Activated CD4-positive, alpha-beta T cell treated with anti-CD3 and anti-CD28 coated beads, Interleukin-2, amount 50 U/mL, for 48 hours (primary cell): ENCODE data around the gene ZNRF3.
A peak's percentile ranks its signal among the peaks of the same experiment; 100 is the strongest.
"Not testable (repeated sequence)": the region's sequence is repeated elsewhere in the genome, so short reads cannot be mapped to it uniquely, and the experiment has no call there.

ENCODE experiments used
- DNase-seq, 2 experiments: peaks; one replicate each; pipeline ENCODE4 v3.0.0-alpha.2; 2020

Gene ZNRF3

DNA sequence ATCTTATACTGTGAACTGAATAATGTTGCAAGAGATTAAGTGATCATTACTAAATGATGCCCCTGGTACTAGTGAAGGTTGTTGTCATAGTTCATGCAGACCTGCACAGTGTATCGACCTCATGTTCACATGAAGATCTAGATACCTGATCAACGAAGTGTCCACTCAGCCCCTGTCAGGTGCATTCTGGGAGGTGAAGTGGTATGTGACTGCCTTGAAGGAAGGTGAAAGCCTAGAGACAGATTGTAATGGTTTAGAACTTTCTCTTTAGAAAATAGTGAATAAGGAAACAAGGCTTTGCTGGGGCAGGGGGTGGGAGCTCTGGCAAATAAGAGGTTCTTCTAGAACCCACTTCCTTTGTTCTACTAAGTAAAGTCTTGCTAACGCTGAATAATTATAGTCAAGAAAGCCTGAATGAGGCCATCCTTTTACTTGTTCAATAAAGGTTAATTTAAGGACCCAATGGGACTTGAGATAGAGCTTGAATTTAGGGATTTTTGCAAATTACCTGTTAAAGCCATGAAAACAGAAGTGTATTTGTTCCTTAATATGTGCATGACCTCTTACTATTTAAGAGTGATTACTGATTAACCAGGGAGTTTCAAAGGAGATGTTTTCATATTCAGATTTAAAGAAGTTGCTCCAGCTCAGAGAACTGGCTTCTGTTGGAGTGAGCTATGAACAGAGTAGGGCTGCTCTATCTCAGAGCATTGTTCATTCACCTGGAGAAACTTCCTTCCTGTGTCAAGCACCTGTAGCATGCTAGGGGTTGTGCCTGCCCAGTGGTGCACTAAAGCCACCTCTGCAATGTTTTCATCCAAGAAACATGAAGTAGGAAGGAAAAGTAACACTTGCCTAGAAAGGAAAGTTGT is 132.9 kb downstream of the ZNRF3 start:
- no peak for DNase-seq

- DNase-seq, result no peak
These were observed 135.2 kb downstream of the ZNRF3 start for GRCh38 chr22:29018293-29019189.

DNA sequence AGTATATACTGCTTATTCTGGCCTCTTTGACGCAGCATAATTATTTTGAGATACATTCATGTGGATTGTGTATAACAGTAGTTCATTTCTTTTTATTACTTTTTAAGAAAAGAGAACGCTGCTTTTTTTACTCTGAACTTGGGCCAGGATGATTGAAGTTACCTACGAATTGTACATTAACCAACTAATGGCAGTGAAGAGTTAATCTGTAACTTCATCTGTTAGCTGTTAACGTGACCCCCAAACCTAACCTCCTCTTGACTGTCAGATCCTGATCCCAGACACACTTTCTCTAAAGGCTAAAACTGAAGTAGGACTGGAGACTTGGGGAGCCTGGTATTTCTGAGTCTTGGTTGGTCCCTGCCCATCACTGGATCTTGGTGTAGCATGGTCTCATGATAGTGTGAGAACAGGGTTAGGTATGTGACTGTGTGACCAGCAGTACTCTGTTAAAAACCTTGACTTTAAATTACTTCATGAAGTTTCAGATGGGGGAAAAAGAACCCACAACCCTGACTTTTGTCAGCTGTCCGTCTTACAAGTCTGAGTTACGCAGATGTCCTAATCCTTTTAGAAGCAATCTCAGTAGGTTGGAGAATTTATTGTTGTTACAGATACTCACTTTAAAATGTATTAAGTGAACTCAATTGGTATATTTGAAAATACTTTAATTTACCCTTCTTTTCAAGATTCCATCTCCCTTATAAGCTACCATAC is 138.9 kb downstream of the ZNRF3 start:
- DNase-seq, result no peak

DNA sequence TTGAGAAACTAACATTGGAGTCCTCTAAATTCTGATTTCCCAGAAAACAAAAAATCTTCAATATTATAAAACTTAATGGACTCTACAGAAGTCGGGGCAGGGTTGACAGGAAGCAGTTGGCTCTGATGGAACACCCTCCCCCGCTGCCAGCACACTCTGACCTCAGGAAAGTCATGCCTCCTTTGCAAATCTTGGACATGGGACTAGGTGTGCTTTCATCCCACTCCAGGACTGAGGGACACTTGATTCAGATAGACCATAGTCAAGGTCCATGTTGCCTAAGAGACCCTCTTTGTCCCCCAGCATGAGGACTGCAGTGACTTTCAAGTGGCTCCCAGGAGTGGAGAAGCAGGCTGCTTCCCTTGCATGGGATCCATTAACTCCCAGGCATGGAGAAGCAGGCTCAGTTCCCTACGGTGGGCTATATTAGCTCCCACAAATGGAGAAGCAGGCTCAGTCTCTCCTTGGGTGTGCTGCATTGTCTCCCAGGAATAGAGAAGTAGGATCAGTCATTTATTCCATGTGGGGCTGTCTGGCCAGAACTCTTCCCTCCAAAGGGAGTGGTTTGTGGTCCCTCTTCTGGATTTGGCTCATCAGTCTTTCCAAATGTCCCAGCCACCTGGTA is 139.9 kb downstream of the ZNRF3 start:
- no peak for DNase-seq

GRCh38 chr22:29026579-29026978 is 143.2 kb downstream of the ZNRF3 start:
- DNase-seq, result no peak

DNA sequence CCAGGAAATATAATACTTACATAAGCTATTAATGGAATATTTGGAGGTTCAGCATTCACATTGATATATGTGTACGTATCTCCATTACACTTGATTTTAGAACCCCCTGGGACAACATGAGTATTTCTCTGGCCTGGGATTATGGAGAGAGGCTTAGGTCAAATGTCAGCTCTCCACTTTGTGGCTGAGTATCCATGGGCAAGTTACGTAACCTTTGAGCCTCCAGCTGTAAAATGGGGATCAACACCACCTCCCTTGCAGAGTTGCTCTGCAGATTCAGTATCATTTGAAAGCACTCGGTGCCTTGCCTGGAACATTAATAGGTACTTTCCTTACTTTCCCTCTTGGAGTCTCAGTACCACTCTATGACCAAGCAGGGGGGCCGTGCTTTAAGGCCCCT is 145.1 kb downstream of the ZNRF3 start:
- DNase-seq, result no peak

DNA sequence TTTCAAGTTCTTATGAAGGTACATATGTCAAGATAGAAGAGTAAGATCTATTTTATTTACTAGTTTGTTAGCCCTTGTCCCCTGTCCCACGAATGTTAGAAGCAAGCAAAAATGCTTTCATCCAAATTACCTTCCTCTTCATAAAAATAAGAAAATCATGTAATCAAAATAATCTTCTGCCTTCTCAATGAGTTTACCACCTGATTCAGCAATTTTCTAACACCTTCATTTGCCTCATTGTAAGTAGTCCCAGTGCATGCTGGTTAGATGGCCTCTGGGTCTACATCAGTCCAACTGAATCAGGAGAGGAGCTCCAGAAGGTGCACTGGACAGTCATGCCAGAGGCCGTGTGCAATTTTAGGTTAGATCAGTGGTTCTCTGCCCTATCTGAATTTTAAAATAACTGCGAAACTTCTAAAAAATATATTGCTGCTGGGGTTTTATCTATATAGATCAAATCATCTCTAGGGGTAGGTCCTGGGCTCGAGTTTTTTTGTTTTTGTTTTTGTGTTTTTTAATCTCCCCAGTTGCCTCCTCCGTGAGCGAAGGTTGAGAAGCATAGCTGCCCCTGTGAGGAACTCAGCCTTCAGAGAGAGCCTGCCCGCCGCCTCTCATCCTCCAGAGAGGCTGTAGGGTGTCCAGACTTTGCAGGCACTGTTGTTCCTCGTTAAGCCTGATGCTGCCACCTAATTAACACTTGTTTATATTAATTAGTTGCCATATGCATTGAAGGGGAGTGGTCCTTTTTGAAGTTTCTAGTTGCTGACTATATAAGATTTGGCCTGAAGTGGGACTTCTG is 146.0 kb downstream of the ZNRF3 start:
- no peak for DNase-seq

DNA sequence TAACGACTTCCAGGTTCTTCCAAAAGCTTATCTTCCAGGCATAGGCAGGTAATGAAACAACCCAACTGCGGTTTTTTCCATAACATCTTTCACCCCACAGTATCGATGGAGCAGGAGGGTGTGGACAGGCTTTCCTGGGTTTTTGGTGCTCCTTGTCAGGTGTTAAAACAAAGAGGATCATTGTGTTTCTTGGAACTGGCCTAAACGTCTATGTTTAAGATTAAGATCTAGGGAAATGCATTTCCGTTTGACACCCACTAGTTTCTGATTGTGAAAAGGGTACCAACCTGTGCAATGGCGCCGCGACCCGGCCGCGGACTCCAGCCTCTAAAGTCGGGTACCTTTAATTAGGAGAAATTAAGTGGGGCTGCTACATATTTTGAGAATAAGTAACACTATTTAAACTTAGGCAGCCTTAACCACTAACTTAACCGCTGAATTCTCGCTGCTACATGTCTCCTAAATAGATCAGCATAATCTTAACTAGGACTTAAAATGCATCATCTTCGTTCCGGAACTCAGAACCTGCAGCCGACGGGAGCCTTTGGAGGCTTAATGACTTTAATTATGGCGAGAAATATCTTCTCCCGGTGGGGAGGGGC is 146.7 kb downstream of the ZNRF3 start:
- DNase-seq, result no peak

GRCh38 chr22:29030618-29031226 is 147.3 kb downstream of the ZNRF3 start:
- DNase-seq, result no peak

- no peak for DNase-seq
These were observed 148.0 kb downstream of the ZNRF3 start for GRCh38 chr22:29031227-29032011.

DNA sequence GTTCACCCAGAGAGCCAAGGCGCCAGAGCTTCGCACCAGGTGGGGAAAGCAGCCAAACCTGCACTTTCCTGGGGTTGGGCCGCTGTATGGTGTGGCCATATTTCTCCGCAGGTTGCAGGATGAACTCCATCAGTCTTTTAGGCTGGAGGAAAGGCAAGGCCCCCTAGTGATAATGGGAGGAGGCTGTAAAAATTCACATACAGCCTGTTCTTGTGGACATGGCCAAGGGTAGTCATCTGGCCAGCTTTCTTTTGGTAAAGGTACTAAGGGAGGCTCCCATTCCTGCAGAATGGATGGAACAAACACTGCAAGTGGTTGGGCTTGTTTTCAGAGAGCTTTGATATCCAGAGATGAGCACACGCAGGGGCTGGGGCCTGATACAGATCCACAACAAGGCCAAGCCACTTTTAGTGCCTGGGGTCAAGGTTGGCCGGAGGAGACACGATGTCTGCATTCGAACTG is 148.7 kb downstream of the ZNRF3 start:
- no peak for DNase-seq

- no peak for DNase-seq
These were observed 149.2 kb downstream of the ZNRF3 start for GRCh38 chr22:29032584-29032983.

DNA sequence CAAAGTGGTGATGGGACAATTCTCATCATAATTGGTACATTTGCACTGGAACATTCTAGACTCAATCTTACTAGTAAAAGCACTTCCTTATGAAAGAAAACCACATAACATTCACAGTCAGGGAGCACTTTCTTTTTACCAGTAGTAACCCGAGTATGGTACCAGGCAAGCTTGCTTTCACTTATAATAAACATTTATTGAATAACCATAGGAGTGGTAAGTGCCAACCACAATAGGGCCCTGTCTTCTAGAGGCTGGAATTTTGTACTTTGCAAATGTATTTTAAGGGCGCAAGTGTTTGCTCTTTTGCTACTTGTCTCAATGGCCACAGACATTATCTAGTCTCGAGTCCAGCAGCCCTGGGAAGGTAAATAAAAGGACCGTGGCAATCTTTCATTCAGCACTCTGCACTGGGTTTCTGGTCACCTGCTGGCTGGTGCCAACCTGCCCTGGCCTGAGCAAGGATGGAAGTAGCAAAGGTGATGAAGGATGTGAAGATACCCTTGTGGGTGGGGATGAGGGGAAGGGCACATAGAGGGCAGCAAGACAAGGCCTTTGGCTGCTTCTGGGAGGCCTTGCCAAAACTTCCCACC is 154.1 kb downstream of the ZNRF3 start:
- DNase-seq, result no peak

DNA sequence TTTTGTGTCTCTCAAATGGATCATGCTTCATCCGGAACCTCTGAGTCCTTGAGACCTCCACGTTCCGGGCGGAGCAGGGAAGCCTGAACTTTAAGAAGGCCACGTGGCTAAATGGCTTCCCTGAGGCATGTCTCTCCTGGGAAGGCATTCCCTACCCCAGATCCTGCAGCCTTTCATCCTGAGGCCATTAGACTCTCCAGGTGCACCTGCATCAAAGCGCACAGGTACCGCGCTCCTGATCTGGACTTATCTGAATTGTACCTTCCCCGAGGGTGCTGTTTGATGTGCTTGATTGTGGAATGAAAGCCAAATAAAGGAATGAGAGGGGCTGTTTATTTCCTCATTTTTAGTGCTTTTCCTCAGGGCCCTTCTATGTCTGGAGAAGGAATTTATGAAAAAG is 155.8 kb downstream of the ZNRF3 start:
- DNase-seq, result no peak

GRCh38 chr22:29039684-29040083 is 156.3 kb downstream of the ZNRF3 start:
- DNase-seq, result not testable (repeated sequence)

DNA sequence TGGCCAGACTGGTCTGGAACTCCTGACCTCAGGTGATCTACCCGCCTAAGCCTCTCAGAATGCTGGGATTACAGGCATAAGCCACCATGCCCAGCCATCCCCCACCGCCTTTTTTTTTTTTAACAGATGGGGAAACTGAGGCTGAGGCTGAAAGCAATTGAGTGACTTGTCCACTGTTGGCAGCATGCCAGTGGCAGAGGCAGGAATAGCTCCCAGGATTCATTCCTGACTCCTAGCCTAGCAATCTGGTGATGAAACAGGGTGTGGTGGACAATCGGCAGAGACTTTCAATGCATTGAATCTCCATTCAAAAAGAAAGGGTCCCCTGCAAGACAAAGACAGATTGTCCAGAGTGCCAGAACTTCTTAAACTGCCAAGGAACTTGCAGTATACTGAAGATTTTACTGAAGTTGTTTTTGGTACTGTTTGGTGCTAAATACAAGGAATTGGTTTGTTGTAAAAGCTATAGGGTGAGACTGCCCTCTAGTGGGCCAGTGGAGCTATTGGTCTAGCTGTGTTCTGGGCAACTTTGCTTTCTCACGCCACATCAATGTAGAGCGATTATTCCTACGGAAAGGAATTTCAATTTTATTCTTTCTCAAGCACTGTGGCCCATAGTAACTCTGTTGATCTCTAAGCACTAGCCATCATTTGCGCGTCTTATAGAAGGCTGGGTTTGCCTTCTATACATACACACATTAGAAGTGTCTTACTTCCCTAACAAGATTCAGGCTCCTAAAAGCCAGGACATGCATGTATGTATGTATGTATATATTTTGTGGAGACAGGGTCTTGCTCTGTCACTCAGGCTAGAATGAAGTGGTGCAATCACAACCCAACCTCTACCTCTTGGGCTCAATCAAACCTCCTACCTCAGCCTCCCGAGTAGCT is 157.3 kb downstream of the ZNRF3 start:
- DNase-seq, result peak; percentile 57 to 67

DNA sequence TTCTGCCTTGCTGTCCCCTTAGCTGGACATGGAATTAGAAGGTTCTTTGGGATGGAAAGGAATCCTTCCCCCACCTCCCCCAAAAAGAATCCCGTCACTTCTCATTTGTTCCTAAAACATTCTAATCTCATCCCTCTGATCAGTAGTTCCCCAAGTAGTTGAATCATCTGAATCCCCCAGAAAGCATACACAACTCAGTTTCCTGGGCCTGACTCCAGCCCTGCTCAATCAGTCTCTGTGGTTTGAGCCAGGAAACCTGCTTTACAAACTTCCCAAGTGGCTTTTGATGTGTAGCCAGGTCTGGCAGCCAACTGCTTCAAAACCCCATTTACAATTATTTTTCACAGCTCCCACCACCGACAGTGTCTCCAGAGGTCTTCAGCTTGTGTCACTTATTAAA is 158.0 kb downstream of the ZNRF3 start:
- DNase-seq, result no peak

GRCh38 chr22:29043906-29044575 is 160.7 kb downstream of the ZNRF3 start:
- no peak for DNase-seq
